ENCODE data around the gene PRICKLE2. TPM values are rescaled to one million over a fixed set of nuclear protein-coding genes. Genes with fewer than 3 reads are reported as not detected.
A peak's percentile ranks its signal among the peaks of the same experiment; 100 is the strongest.

Gene PRICKLE2
- total RNA-seq, 4 donors from 2014 or later, result 54.3 to 98.6 (median 62.5) TPM

DNA sequence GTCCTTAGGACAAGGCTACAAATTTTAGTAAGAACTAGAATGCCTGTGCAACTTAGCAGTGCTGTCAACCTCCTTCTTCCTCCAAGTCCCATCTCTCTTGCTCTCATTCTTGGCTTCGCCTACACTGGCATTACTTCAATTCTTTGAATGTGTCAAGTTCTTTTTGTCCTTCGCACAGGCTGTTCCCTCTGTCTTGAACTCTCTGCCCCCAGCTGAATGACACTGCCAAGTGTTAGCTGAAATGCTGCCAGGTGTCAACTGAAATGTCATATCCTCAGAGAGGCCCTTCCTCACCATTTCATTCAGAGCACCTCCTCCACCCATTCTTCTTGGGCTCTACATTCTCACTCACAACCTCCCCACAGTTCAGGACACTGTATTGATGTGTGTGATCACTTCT lies 153.1 kb downstream of the PRICKLE2 start:
- TF ChIP-seq, protein P1, sequence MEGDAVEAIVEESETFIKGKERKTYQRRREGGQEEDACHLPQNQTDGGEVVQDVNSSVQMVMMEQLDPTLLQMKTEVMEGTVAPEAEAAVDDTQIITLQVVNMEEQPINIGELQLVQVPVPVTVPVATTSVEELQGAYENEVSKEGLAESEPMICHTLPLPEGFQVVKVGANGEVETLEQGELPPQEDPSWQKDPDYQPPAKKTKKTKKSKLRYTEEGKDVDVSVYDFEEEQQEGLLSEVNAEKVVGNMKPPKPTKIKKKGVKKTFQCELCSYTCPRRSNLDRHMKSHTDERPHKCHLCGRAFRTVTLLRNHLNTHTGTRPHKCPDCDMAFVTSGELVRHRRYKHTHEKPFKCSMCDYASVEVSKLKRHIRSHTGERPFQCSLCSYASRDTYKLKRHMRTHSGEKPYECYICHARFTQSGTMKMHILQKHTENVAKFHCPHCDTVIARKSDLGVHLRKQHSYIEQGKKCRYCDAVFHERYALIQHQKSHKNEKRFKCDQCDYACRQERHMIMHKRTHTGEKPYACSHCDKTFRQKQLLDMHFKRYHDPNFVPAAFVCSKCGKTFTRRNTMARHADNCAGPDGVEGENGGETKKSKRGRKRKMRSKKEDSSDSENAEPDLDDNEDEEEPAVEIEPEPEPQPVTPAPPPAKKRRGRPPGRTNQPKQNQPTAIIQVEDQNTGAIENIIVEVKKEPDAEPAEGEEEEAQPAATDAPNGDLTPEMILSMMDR (IDR thresholded peaks at IDR 0.05; ENCODE audit: low read depth), result no peak

DNA sequence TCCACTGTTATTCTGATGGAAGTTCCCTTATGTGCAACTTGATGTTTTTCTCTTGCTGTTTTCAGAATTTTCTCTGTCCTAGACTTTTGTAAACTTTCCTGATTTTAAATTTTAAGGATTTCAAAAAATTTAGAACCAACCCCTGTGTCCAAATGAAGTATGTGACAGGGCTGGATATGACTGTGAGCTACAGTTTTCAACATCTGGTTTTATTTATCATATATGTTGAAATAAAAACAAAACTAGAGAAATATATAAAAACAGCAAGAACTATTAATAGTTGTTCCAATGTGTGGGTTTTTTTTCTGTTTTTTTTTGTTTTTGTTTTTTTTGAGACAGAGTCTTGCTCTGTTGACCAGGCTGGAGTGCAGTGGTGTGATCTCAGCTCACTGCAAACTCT lies 154.6 kb downstream of the PRICKLE2 start:
- TF ChIP-seq, protein P1 (IDR thresholded peaks at IDR 0.05; ENCODE audit: low read depth), result no peak

DNA sequence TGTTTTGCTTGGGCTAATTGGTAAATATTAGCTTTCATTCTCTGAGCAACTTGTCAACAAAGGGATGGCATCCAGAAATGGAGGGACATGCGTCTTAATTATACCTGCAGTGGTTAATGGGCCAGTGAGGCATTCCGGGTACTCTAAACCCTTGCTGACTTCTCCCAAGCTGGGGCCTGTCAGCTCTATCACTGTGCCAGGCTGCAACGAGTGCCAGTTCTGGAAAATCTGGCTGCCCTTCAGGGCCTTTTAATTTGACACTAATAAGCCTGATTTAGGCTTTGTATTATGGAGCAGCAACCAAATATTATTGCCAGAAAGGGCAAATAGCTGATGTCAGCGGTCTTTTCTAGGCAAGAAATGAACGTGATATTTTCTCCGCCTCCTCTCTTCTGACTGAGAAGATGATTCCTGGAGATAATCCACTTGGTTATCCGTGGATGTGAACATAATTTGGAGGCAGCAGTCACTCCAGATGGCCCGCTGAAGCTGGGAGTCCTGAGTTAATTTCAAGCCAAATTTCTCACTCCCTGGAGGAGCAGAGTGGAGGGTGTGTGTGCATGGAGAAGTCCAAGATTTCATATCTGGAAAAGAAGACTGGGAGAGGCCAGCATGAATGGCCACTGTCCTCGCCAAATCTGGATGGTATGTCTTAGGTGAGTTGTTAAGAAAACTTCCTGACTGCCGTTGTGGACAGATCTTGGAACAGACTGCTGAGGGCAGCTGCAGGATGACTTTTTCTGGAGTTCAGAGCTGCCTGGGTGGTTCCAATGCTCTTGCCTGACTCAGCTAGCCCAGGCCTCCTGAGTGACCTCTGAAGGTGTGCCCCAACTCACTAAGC lies 157.5 kb downstream of the PRICKLE2 start:
- TF ChIP-seq, protein P1 (IDR thresholded peaks at IDR 0.05; ENCODE audit: low read depth), result no peak

DNA sequence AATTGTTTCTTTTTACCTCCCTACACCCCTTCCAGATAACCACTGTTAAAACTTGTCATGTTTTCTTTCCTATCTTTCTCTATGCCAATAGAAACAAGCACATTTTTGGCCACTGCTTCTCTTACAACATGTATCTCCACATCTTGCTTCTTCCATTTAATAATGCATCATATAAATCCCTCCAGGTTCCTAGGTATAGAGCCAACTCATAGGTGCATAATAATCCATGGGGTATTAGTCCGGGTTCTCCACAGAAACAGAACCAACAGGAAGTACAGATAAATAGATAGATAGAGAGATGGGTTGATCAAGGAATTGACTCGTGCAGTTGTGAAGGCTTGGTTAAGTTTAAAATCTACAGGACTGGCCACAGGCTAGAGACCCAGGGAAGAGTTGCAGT lies 160.5 kb downstream of the PRICKLE2 start:
- TF ChIP-seq, protein P1 (IDR thresholded peaks at IDR 0.05; ENCODE audit: low read depth), result no peak

DNA sequence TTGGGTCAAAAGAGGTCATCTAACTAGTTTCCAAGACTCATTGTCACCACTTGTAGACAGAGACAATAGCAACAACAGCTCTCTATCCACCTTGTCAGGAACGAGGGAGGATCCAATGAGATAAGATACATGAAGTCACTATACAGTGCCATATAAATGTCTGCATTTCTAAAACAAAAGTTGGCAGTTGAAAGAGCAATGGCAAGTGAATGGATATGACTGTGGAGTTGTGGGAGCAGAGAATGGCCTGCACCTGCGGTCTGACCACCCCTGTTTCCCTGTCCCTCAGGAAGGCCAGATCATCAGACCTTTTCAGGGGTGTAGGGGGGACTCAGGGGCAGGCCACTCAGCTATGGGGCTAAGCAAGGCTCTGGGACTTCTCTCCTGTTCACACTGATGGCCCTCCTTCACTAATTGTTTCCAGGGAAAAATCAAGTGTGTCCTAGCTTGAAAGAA lies 161.3 kb downstream of the PRICKLE2 start:
- TF ChIP-seq, protein P1 (IDR thresholded peaks at IDR 0.05; ENCODE audit: low read depth), result no peak

DNA sequence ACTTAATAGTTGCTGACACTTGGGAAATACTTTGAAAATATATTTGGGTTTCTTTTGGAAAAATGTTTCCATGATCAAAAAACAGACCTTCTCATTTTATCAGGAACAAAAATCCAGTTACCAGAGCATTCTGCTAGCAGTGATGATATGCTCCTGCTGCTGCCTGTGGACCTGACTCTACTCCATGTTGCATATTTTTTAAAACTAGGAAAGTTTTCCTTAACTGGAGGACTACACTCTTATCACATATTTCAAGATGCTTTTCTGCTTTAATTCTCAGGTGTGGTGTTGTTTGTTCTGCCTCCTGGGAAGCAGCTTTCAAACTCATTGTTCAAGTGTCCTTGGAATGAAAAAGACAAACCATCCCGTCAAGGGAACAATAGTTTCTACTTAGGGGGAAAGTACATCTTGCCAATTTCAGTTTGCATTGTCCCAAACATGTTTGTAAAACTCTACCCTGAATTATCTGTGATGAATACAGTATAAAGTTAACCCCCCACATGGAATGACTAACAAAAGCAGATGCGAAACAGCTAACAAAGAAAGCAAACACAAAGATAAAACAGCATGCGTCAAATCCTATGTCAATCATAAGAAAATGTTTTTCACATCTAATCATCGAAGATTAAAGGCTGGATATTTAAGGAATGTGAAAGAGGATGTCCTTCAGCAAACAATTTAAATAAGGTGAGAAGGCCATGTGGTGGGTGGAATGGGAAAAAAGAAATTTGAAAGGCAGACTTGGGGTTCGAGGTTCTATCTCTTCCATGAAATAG lies 161.9 kb downstream of the PRICKLE2 start:
- TF ChIP-seq, protein P1 (IDR thresholded peaks at IDR 0.05; ENCODE audit: low read depth), result peak; percentile 71

DNA sequence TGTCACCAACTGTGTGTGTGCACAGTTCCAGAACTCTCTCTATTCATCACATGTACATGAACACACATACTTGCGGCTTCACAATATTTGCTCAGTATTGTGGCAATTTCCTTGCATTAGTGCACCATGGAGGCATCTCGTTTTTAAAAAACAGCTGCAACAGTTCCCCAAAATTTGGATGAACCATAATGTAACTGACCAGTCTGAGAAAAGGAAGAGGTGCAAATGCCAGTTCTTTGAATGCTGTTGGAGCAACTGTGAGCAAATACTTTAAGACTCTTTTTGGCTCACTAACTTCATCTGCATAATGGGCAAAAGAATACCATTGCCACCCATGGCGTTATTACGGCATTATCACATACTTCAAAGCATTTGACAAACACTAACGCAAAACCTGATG lies 163.6 kb downstream of the PRICKLE2 start:
- TF ChIP-seq, protein P1 (IDR thresholded peaks at IDR 0.05; ENCODE audit: low read depth), result no peak

Measured in subcutaneous adipose tissue (tissue), 4 donors.